H9 (cell line): ENCODE results near the gene SPAG17. TPM values are rescaled to one million over a fixed set of nuclear protein-coding genes. Genes with fewer than 3 reads are reported as not detected.

ENCODE experiments used
- DNase-seq: peaks from one replicate; pipeline ENCODE4 v3.0.0-alpha.2; 2017
- H2AFZ ChIP-seq: one replicate; pipeline ENCODE4 v1.6.1; 2013; ENCODE audit warnings: mild to moderate bottlenecking, low read length, control low read depth, moderate library complexity
- H2AK5ac ChIP-seq: 2 replicates; pipeline ENCODE4 v1.6.1; 2013; ENCODE audit warnings: low read length, control low read depth, mixed read lengths; ENCODE audit not compliant: insufficient read length
- H2BK120ac ChIP-seq: one replicate; pipeline ENCODE4 v1.6.1; 2013; ENCODE audit warnings: low read depth, mild to moderate bottlenecking, low read length, control low read depth, inconsistent platforms; ENCODE audit not compliant: poor library complexity, severe bottlenecking
- H2BK12ac ChIP-seq: 2 replicates; pipeline ENCODE4 v1.6.1; 2013; ENCODE audit warnings: low read length, control low read depth, mixed read lengths, low read depth; ENCODE audit not compliant: insufficient read length
- H2BK15ac ChIP-seq: 2 replicates; pipeline ENCODE4 v1.6.1; 2013; ENCODE audit warnings: low read depth, low read length, control low read depth
- H2BK20ac ChIP-seq: one replicate; pipeline ENCODE4 v1.6.1; 2013; ENCODE audit warnings: low read depth, mild to moderate bottlenecking, low read length, control low read depth, inconsistent platforms; ENCODE audit not compliant: poor library complexity, severe bottlenecking
- H2BK5ac ChIP-seq: 2 replicates; pipeline ENCODE4 v1.6.1; 2013; ENCODE audit warnings: low read length, control low read depth, mixed read lengths; ENCODE audit not compliant: insufficient read length
- H3K14ac ChIP-seq: 2 replicates; pipeline ENCODE4 v1.6.1; 2013; ENCODE audit warnings: low read length, control low read depth; ENCODE audit not compliant: insufficient read depth
- H3K18ac ChIP-seq: 2 replicates; pipeline ENCODE4 v1.6.1; 2013; ENCODE audit warnings: low read depth, mild to moderate bottlenecking, mixed read lengths, low read length, control low read depth; ENCODE audit not compliant: insufficient read length
- H3K23ac ChIP-seq: 2 replicates; pipeline ENCODE4 v1.6.1; 2013; ENCODE audit warnings: low read length, control low read depth, mixed read lengths, low read depth; ENCODE audit not compliant: insufficient read length
- H3K23me2 ChIP-seq: 2 replicates; pipeline ENCODE4 v1.6.1; 2013; ENCODE audit warnings: low read depth, mild to moderate bottlenecking, mixed read lengths, low read length, control low read depth; ENCODE audit not compliant: insufficient read length, poor library complexity, severe bottlenecking
- H3K27ac ChIP-seq: 2 replicates; pipeline ENCODE4 v1.5.1; 2013; ENCODE audit warnings: low read length, control low read depth, mixed read lengths, low read depth; ENCODE audit not compliant: insufficient read length
- H3K27me3 ChIP-seq: 2 replicates; pipeline ENCODE4 v1.6.1; 2013; ENCODE audit warnings: low read length, control low read depth, inconsistent platforms; ENCODE audit not compliant: insufficient read depth
- H3K4ac ChIP-seq: 2 replicates; pipeline ENCODE4 v1.6.1; 2013; ENCODE audit warnings: low read depth, mild to moderate bottlenecking, control low read depth, inconsistent platforms, low read length, moderate library complexity
- H3K4me1 ChIP-seq: 2 replicates; pipeline ENCODE4 v1.6.1; 2013; ENCODE audit warnings: low read length, control low read depth, inconsistent platforms; ENCODE audit not compliant: insufficient read depth
- H3K4me2 ChIP-seq: 2 replicates; pipeline ENCODE4 v1.6.1; 2013; ENCODE audit warnings: low read length, control low read depth, mixed read lengths; ENCODE audit not compliant: insufficient read length, insufficient read depth
- H3K56ac ChIP-seq: 2 replicates; pipeline ENCODE4 v1.6.1; 2013; ENCODE audit warnings: low read depth, mild to moderate bottlenecking, mixed read lengths, low read length, control low read depth; ENCODE audit not compliant: insufficient read length
- H3K79me1 ChIP-seq: 2 replicates; pipeline ENCODE4 v1.6.1; 2013; ENCODE audit warnings: low read depth, mild to moderate bottlenecking, moderate library complexity, low read length, control low read depth, inconsistent platforms; ENCODE audit not compliant: insufficient read depth, poor library complexity, severe bottlenecking
- H3K79me2 ChIP-seq: 2 replicates; pipeline ENCODE4 v1.6.1; 2013; ENCODE audit warnings: low read length, control low read depth, inconsistent platforms; ENCODE audit not compliant: insufficient read depth
- H3K9ac ChIP-seq: 2 replicates; pipeline ENCODE4 v1.6.1; 2013; ENCODE audit warnings: low read length, control low read depth, mixed read lengths; ENCODE audit not compliant: insufficient read length; ENCODE audit errors: extremely low read depth
- H3K9me3 ChIP-seq: one replicate; pipeline ENCODE4 v1.6.1; 2013; ENCODE audit warnings: low read depth, low read length, inconsistent platforms; ENCODE audit not compliant: control insufficient read depth
- H3T11ph ChIP-seq: one replicate; pipeline ENCODE4 v1.6.1; 2013; ENCODE audit warnings: mild to moderate bottlenecking, low read length, control low read depth, inconsistent platforms
- H4K20me1 ChIP-seq: one replicate; pipeline ENCODE4 v1.6.1; 2013; ENCODE audit not compliant: control insufficient read depth, insufficient read length, insufficient read depth
- H4K5ac ChIP-seq: 2 replicates; pipeline ENCODE4 v1.6.1; 2013; ENCODE audit warnings: low read depth, mild to moderate bottlenecking, mixed read lengths, low read length, control low read depth; ENCODE audit not compliant: insufficient read length
- H4K8ac ChIP-seq: replicated peaks from 2 replicates; pipeline ENCODE4 v1.6.1; 2013; ENCODE audit warnings: low read length, control low read depth, mixed read lengths, low read depth; ENCODE audit not compliant: insufficient read length
- H4K91ac ChIP-seq: 2 replicates; pipeline ENCODE4 v1.6.1; 2013; ENCODE audit warnings: low read depth, mild to moderate bottlenecking, moderate library complexity, mixed read lengths, low read length, control low read depth; ENCODE audit not compliant: insufficient read length
- H3K27ac Mint-ChIP-seq, 3 experiments: 2 replicates in 2 of 3; 3 replicates in 1 of 3; pipeline ENCODE4 v1.8.0; 2020 to 2021; ENCODE audit warnings: mixed read lengths in 3 of 3, mild to moderate bottlenecking in 1 of 3, moderate library complexity in 1 of 3
- H3K27me3 Mint-ChIP-seq: 2 replicates; pipeline ENCODE4 v1.8.0; 2021; ENCODE audit warnings: low read depth, mild to moderate bottlenecking, moderate library complexity, mixed read lengths
- H3K36me3 Mint-ChIP-seq, 3 experiments: 2 replicates in 2 of 3; 3 replicates in 1 of 3; pipeline ENCODE4 v1.8.0; 2020 to 2021; ENCODE audit warnings: low read depth in 3 of 3, mixed read lengths in 3 of 3; ENCODE audit not compliant: insufficient read depth in 1 of 3
- H3K4me1 Mint-ChIP-seq, 2 experiments: 2 replicates each; pipeline ENCODE4 v1.8.0; 2020; ENCODE audit warnings: mixed read lengths in 2 of 2
- H3K4me3 Mint-ChIP-seq, 2 experiments: 2 replicates in 1 of 2; 3 replicates in 1 of 2; pipeline ENCODE4 v1.8.0; 2020 to 2021; ENCODE audit warnings: mild to moderate bottlenecking in 2 of 2, mixed read lengths in 2 of 2, moderate library complexity in 1 of 2
- H3K9me3 Mint-ChIP-seq, 2 experiments: 2 replicates in 1 of 2; 3 replicates in 1 of 2; pipeline ENCODE4 v1.8.0; 2020; ENCODE audit warnings: mild to moderate bottlenecking in 2 of 2, mixed read lengths in 2 of 2, moderate library complexity in 1 of 2
- WGBS: extraction: QIAGEN DNeasy Blood & Tissue Kit; methylation state at CpG from one replicate; pipeline ENCODE4 v1.1.7; 2013; ENCODE audit warnings: missing lambda C conversion rate, low lambda C conversion rate, mixed read lengths; ENCODE audit not compliant: insufficient read length; ENCODE audit errors: extremely low coverage; 5-methylcytosine and 5-hydroxymethylcytosine counted together
- total RNA-seq: library from RNA; stranded (reverse); gene quantifications from 2 replicates; pipeline ENCODE4 v1.2.1, GENCODE V29; 2021
- TF ChIP-seq, protein P1 (sequence below): fragments of 200-600 bp; sonication (generic); conservative IDR thresholded peaks from 3 replicates; pipeline ENCODE4 v1.8.0; 2021; ENCODE audit warnings: antibody characterized with exemption, mild to moderate bottlenecking

SPAG17 gene
- total RNA-seq, 1 experiment from 2014 or later, result 0.37 TPM

DNA sequence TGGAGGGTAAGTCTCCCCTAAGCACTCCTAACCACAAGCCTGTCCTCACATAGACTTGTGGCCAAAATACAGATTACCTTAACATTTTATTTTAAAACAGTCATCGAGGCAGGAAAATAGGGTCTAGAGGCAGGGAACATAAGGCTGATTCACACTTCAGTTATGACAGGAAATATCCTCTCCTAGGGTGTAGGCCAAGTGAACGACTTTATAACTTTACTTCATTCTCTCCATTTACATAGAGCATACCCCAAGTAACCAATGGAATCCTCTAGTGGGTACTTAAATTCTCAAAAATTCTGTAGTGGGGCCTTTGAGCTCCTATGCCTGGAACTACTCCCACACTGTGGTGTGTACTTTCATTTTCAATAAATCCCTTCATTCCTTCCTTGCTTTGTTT lies 142.5 kb downstream of the SPAG17 start:
- H3K79me2 ChIP-seq, result no peaks in the 10 kb centered on the region
- TF ChIP-seq, protein P1, sequence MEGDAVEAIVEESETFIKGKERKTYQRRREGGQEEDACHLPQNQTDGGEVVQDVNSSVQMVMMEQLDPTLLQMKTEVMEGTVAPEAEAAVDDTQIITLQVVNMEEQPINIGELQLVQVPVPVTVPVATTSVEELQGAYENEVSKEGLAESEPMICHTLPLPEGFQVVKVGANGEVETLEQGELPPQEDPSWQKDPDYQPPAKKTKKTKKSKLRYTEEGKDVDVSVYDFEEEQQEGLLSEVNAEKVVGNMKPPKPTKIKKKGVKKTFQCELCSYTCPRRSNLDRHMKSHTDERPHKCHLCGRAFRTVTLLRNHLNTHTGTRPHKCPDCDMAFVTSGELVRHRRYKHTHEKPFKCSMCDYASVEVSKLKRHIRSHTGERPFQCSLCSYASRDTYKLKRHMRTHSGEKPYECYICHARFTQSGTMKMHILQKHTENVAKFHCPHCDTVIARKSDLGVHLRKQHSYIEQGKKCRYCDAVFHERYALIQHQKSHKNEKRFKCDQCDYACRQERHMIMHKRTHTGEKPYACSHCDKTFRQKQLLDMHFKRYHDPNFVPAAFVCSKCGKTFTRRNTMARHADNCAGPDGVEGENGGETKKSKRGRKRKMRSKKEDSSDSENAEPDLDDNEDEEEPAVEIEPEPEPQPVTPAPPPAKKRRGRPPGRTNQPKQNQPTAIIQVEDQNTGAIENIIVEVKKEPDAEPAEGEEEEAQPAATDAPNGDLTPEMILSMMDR, result no peak
- peaks cover 4% of the 10 kb centered on the region in 2 experiments; a peak in 2 of 4 replicates for H3K4me1 Mint-ChIP-seq
- H3K9ac ChIP-seq, result no peak overlapping the region
- H3K9me3 ChIP-seq, result no peaks in the 10 kb centered on the region
- no peak for DNase-seq
- no peak overlapping the region for H3K27ac ChIP-seq
- H3K27me3 Mint-ChIP-seq, result no peaks in the 10 kb centered on the region
- no peak overlapping the region for H3K14ac ChIP-seq
- no peak overlapping the region for H3K27ac Mint-ChIP-seq
- no peak overlapping the region for H2BK12ac ChIP-seq
- H3K4me3 Mint-ChIP-seq, result no peak overlapping the region
- H3K23ac ChIP-seq, result no peak overlapping the region
- no peaks in the 10 kb centered on the region for H3K4me1 ChIP-seq
- no peak overlapping the region for H3K4me2 ChIP-seq
- no peak overlapping the region for H2AFZ ChIP-seq
- H4K91ac ChIP-seq, result no peak overlapping the region
- H3K9me3 Mint-ChIP-seq, result no peaks in the 10 kb centered on the region
- no peak overlapping the region for H3K56ac ChIP-seq
- no peak overlapping the region for H3K4ac ChIP-seq
- H3T11ph ChIP-seq, result no peak overlapping the region
- no peak overlapping the region for H2BK5ac ChIP-seq
- H2AK5ac ChIP-seq, result no peak overlapping the region
- no peak overlapping the region for H3K18ac ChIP-seq
- H3K79me1 ChIP-seq, result no peaks in the 10 kb centered on the region
- no peaks in the 10 kb centered on the region for H3K27me3 ChIP-seq
- no peak overlapping the region for H4K5ac ChIP-seq
- H2BK20ac ChIP-seq, result no peak overlapping the region
- H2BK120ac ChIP-seq, result no peak overlapping the region
- H4K8ac ChIP-seq, result no peak overlapping the region
- no peaks in the 10 kb centered on the region for H3K36me3 Mint-ChIP-seq
- no peak overlapping the region for H2BK15ac ChIP-seq
- no CpG with 5 or more reads among the region's 2 CpGs for WGBS
- no peaks in the 10 kb centered on the region for H3K23me2 ChIP-seq
- H4K20me1 ChIP-seq, result no peaks in the 10 kb centered on the region
